HepG2 (cell line): ENCODE data around the gene CNTD1. TPM values are rescaled to one million over a fixed set of nuclear protein-coding genes. Genes with fewer than 3 reads are reported as not detected.

ENCODE experiments used
- ARID4A ChIP-seq: sonication (generic); formaldehyde crosslinking; IDR thresholded peaks from 2 replicates; pipeline ENCODE4 v1.5.0; 2020; ENCODE audit warnings: mild to moderate bottlenecking, missing genetic modification reagents, borderline replicate concordance
- ESRRA ChIP-seq: sonication (generic); formaldehyde crosslinking; IDR thresholded peaks from 2 replicates; pipeline ENCODE4 v1.5.1; 2020; ENCODE audit warnings: mild to moderate bottlenecking, low read depth, missing genetic modification reagents
- HMGA1 ChIP-seq: sonication (generic); formaldehyde crosslinking; conservative IDR thresholded peaks from 2 replicates; pipeline ENCODE4 v1.4.0; 2020; ENCODE audit warnings: missing genetic modification reagents
- NBN ChIP-seq: fragments of 450-650 bp; conservative IDR thresholded peaks from 2 replicates; pipeline ENCODE4 v1.6.1; 2017
- NPAS2 ChIP-seq: sonication (generic); formaldehyde crosslinking; IDR thresholded peaks from 2 replicates; pipeline ENCODE4 v1.8.0; 2022; ENCODE audit warnings: mild to moderate bottlenecking, missing genetic modification reagents, borderline replicate concordance
- RFX3 ChIP-seq: IDR thresholded peaks from 2 replicates; pipeline ENCODE4 v1.6.1; 2016; ENCODE audit warnings: missing biosample characterization, missing genetic modification reagents
- RFXAP ChIP-seq: sonication (generic); formaldehyde crosslinking; IDR thresholded peaks from 2 replicates; pipeline ENCODE4 v1.4.0; 2020; ENCODE audit warnings: missing genetic modification reagents, borderline replicate concordance
- TAF1 ChIP-seq: sonication (generic); formaldehyde crosslinking; IDR thresholded peaks from 2 replicates; pipeline ENCODE4 v1.4.0; 2020; ENCODE audit warnings: missing genetic modification reagents
- ZFY ChIP-seq: sonication (generic); formaldehyde crosslinking; IDR thresholded peaks from 2 replicates; pipeline ENCODE4 v1.4.0; 2020; ENCODE audit warnings: missing genetic modification reagents
- ZNF546 ChIP-seq: sonication (generic); formaldehyde crosslinking; conservative IDR thresholded peaks from 2 replicates; pipeline ENCODE4 v1.8.1; 2023; ENCODE audit warnings: mild to moderate bottlenecking, missing genetic modification reagents
- ZNF549 ChIP-seq: sonication (generic); formaldehyde crosslinking; IDR thresholded peaks from 2 replicates; pipeline ENCODE4 v1.5.0; 2020; ENCODE audit warnings: missing genetic modification reagents
- ZNF574 ChIP-seq: sonication (generic); formaldehyde crosslinking; IDR thresholded peaks from 2 replicates; pipeline ENCODE4 v1.4.0; 2020; ENCODE audit warnings: missing genetic modification reagents
- ZNF784 ChIP-seq: sonication (generic); formaldehyde crosslinking; IDR thresholded peaks from 2 replicates; pipeline ENCODE4 v1.5.1; 2020; ENCODE audit warnings: missing genetic modification reagents, mild to moderate bottlenecking, borderline replicate concordance
- ZSCAN31 ChIP-seq: sonication (generic); formaldehyde crosslinking; IDR thresholded peaks from 2 replicates; pipeline ENCODE4 v1.5.0; 2020; ENCODE audit warnings: low read depth, mild to moderate bottlenecking, missing genetic modification reagents
- ZSCAN9 ChIP-seq: IDR thresholded peaks from 2 replicates; pipeline ENCODE4 v1.6.1; 2016; ENCODE audit warnings: borderline replicate concordance
- polyA plus RNA-seq, 8 experiments: library from polyadenylated mRNA; depleted of rRNA in 3 of 8; stranded (reverse) in 7 of 8; unstranded in 1 of 8; fragments of >200 nt; fragmentation: Illumina TruSeq in 4 of 8; extraction: Trizol in 4 of 8; gene quantifications; 2 replicates each; pipeline versions ENCODE4 v1.2.1 to v1.2.3, GENCODE V29; 2011 to 2016; ENCODE audit warnings: low read depth in 4 of 8, missing spikeins in 1 of 8, mixed read lengths in 1 of 8; ENCODE audit not compliant: insufficient read depth in 1 of 8
- total RNA-seq, 5 experiments: library from RNA; depleted of rRNA; stranded (reverse); fragments of >200 nt; fragmentation: Illumina TruSeq; extraction: Trizol; gene quantifications; 2 replicates each; pipeline ENCODE4 v1.2.3, GENCODE V29; 2016; ENCODE audit warnings: low read depth in 1 of 5
- TF ChIP-seq, protein P1 (sequence below): sonication (generic); formaldehyde crosslinking; IDR thresholded peaks from 2 replicates; pipeline ENCODE4 v1.4.0; 2020; ENCODE audit warnings: missing genetic modification reagents

The CNTD1 gene
- total and polyA plus RNA-seq, 2 of the 13 experiments (the other 11 are each of a cell fraction or from before 2014, with no cell fraction given) = 0.11 to 0.15 TPM

DNA sequence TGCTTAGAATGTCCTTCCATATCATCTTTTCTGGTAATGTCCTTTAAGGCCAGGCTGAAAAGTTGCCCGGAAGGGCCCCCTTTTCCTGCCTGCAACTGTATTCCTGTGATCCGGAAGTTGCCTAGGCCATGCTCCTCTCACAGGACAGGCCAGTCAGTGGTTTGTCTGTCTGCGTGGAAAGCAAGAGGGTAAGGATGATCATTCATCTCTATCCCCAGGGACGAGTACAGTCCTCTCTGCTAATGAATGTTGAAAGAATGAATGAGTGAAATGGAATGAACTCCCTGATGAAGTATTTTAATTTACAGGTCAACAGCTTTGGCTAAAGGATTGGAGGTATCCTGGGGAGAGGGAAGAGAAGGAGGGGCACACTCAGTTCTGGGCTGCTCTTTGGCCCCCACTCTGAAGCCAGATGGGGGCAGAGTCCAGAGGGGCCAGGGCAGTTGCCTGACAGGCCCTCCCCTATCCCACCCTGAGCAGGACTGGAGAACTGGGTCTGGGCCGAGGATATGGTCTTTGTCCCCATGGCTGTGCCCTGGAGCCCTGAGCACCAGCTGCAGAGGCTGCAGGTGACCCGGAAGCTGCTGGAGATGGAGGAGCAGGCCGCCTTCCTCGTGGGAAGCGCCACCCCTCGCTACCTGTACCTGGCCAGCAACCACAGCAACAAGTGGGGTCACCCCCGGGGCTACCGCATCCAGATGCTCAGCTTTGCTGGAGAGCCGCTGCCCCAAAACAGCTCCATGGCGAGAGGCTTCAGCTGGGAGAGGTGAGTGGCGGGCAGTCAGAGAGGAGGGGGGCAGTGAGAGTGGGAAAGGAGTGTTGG lies 55.5 kb downstream of the CNTD1 start (continued):
- TF ChIP-seq ZNF574 (CRISPR knock-in tag) (peak; percentile 47; the same call in 1 of the 2 replicates), ARID4A (peak; percentile 78), ZSCAN9 (CRISPR knock-in tag) (no peak), RFX3 (no peak), NPAS2 (CRISPR knock-in tag) (no peak), ZSCAN31 (CRISPR knock-in tag) (0 out of 2 replicates have a peak, but pooled peaks have one; percentile 7), ZNF549 (no peak), ZNF784 (CRISPR knock-in tag) (no peak), ESRRA (CRISPR knock-in tag) (peak; percentile 91), RFXAP (CRISPR knock-in tag) (no peak), TAF1 (no peak), ZFY (CRISPR knock-in tag) (peak; percentile 69), HMGA1 (CRISPR knock-in tag) (no peak), ZNF546 (CRISPR knock-in tag) (no peak), NBN (no peak)
- TF ChIP-seq, protein P1, sequence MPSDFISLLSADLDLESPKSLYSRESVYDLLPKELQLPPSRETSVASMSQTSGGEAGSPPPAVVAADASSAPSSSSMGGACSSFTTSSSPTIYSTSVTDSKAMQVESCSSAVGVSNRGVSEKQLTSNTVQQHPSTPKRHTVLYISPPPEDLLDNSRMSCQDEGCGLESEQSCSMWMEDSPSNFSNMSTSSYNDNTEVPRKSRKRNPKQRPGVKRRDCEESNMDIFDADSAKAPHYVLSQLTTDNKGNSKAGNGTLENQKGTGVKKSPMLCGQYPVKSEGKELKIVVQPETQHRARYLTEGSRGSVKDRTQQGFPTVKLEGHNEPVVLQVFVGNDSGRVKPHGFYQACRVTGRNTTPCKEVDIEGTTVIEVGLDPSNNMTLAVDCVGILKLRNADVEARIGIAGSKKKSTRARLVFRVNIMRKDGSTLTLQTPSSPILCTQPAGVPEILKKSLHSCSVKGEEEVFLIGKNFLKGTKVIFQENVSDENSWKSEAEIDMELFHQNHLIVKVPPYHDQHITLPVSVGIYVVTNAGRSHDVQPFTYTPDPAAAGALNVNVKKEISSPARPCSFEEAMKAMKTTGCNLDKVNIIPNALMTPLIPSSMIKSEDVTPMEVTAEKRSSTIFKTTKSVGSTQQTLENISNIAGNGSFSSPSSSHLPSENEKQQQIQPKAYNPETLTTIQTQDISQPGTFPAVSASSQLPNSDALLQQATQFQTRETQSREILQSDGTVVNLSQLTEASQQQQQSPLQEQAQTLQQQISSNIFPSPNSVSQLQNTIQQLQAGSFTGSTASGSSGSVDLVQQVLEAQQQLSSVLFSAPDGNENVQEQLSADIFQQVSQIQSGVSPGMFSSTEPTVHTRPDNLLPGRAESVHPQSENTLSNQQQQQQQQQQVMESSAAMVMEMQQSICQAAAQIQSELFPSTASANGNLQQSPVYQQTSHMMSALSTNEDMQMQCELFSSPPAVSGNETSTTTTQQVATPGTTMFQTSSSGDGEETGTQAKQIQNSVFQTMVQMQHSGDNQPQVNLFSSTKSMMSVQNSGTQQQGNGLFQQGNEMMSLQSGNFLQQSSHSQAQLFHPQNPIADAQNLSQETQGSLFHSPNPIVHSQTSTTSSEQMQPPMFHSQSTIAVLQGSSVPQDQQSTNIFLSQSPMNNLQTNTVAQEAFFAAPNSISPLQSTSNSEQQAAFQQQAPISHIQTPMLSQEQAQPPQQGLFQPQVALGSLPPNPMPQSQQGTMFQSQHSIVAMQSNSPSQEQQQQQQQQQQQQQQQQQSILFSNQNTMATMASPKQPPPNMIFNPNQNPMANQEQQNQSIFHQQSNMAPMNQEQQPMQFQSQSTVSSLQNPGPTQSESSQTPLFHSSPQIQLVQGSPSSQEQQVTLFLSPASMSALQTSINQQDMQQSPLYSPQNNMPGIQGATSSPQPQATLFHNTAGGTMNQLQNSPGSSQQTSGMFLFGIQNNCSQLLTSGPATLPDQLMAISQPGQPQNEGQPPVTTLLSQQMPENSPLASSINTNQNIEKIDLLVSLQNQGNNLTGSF (CRISPR knock-in tag) = peak; percentile 62; the same call in 1 of the 2 replicates
